SH-SY5Y (cell line): Measurements from ENCODE around the gene UNC80.

Source experiments
- GATA2 ChIP-seq: IDR thresholded peaks from 2 replicates; pipeline ENCODE4 v1.6.1; 2011; ENCODE audit warnings: mild to moderate bottlenecking, low read depth, low read length
- GATA3 ChIP-seq: IDR thresholded peaks from 2 replicates; pipeline ENCODE4 v1.6.1; 2011; ENCODE audit warnings: low read depth, mild to moderate bottlenecking, low read length, moderate library complexity

DNA sequence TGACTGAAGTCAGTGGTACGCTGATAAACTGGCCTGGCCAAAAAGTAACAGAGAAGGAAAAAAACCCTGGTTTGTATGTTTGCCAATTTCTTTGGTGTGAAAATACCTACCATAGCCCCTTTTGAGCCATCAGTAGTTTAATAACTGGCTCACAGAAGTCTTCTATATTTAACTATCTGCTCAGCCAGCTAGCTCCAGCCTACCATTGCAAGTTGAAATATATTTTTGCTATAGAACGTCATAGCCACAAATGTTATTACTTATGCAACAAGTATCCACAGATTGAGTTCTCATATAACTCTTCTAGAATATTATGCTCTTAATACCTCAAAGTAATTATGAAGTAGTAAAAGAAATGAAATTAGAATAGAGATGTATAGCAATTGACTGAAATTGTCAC lies 256.0 kb downstream of the UNC80 start:
- TF ChIP-seq GATA2: no peak
- TF ChIP-seq GATA3: no peak
